Liver (tissue), 3 donors: ENCODE measurements around the gene CEP83.

Source experiments
- CTCF ChIP-seq: fragments of 150-350 bp; IDR thresholded peaks from 2 replicates; pipeline ENCODE4 v1.5.1; 2017; ENCODE audit warnings: improper control_type of control experiment, low read depth, low read length; ENCODE audit not compliant: missing input control
- EGR1 ChIP-seq, 2 donors: IDR thresholded peaks; 2 replicates each; pipeline ENCODE4 v1.6.1; 2016 to 2018; ENCODE audit warnings: antibody characterized with exemption in 2 of 2, low read depth in 2 of 2
- FOXA1 ChIP-seq: IDR thresholded peaks from 2 replicates; pipeline ENCODE4 v1.6.1; 2016; ENCODE audit warnings: antibody characterized with exemption
- HNF4G ChIP-seq: IDR thresholded peaks from 2 replicates; pipeline ENCODE4 v1.6.1; 2016; ENCODE audit warnings: antibody characterized with exemption
- JUND ChIP-seq, 2 donors: IDR thresholded peaks; 2 replicates each; pipeline ENCODE4 v1.6.1; 2016; ENCODE audit warnings: antibody characterized with exemption in 2 of 2
- RAD21 ChIP-seq, 2 donors: IDR thresholded peaks; 2 replicates each; pipeline ENCODE4 v1.6.1; 2016; ENCODE audit warnings: antibody characterized with exemption in 2 of 2, mild to moderate bottlenecking in 2 of 2
- SP1 ChIP-seq: IDR thresholded peaks from 2 replicates; pipeline ENCODE4 v1.6.1; 2018; ENCODE audit warnings: antibody characterized with exemption, mild to moderate bottlenecking
- TAF1 ChIP-seq: conservative IDR thresholded peaks from 2 replicates; pipeline ENCODE4 v1.6.1; 2016; ENCODE audit warnings: antibody characterized with exemption, mild to moderate bottlenecking
- TF ChIP-seq, protein P1 (sequence below): IDR thresholded peaks from 2 replicates; pipeline ENCODE4 v1.6.1; 2016; ENCODE audit warnings: antibody characterized with exemption, mild to moderate bottlenecking
- TF ChIP-seq, protein P2 (sequence below): IDR thresholded peaks from 2 replicates; pipeline ENCODE4 v1.6.1; 2016; ENCODE audit warnings: antibody characterized with exemption
- TF ChIP-seq, protein P3 (sequence below): IDR thresholded peaks from 2 replicates; pipeline ENCODE4 v1.6.1; 2016; ENCODE audit warnings: antibody characterized with exemption
- donor health status: healthy.
- donor health status: healthy.

DNA sequence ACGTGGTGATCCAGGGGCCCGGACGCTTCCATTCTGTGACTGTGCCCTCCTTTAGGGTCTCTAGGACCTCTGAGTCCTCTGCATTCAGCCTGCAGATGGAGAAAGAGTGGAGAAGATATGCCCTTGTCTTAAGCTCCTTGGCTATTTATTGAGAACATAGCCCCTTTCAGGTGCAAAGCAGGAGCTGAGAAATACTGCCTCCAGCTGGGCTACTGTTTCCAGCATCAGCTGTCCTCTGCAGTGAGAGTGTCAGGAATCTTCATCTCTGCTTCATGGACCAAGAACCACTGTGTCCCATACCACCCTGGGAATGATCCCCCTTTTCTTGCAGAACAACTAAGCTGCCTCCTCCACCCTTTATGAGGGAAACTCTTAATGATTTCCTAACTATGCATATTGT lies 47.8 kb upstream of the CEP83 start:
- TF ChIP-seq JUND (IDR thresholded peaks at IDR 0.05) (no peak), CTCF (no peak), TAF1 (no peak), FOXA1 (no peak), RAD21 (IDR thresholded peaks at IDR 0.05) (no peak), SP1 (no peak), EGR1 (IDR thresholded peaks at IDR 0.05; ENCODE audit: low read depth in 2 of 2) (no peak), HNF4G (no peak)
- TF ChIP-seq, protein P1, sequence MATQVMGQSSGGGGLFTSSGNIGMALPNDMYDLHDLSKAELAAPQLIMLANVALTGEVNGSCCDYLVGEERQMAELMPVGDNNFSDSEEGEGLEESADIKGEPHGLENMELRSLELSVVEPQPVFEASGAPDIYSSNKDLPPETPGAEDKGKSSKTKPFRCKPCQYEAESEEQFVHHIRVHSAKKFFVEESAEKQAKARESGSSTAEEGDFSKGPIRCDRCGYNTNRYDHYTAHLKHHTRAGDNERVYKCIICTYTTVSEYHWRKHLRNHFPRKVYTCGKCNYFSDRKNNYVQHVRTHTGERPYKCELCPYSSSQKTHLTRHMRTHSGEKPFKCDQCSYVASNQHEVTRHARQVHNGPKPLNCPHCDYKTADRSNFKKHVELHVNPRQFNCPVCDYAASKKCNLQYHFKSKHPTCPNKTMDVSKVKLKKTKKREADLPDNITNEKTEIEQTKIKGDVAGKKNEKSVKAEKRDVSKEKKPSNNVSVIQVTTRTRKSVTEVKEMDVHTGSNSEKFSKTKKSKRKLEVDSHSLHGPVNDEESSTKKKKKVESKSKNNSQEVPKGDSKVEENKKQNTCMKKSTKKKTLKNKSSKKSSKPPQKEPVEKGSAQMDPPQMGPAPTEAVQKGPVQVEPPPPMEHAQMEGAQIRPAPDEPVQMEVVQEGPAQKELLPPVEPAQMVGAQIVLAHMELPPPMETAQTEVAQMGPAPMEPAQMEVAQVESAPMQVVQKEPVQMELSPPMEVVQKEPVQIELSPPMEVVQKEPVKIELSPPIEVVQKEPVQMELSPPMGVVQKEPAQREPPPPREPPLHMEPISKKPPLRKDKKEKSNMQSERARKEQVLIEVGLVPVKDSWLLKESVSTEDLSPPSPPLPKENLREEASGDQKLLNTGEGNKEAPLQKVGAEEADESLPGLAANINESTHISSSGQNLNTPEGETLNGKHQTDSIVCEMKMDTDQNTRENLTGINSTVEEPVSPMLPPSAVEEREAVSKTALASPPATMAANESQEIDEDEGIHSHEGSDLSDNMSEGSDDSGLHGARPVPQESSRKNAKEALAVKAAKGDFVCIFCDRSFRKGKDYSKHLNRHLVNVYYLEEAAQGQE = no peak
- TF ChIP-seq, protein P2, sequence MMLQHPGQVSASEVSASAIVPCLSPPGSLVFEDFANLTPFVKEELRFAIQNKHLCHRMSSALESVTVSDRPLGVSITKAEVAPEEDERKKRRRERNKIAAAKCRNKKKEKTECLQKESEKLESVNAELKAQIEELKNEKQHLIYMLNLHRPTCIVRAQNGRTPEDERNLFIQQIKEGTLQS = no peak
- TF ChIP-seq, protein P3, sequence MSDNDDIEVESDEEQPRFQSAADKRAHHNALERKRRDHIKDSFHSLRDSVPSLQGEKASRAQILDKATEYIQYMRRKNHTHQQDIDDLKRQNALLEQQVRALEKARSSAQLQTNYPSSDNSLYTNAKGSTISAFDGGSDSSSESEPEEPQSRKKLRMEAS = no peak
